K562 (cell line): ENCODE data around the gene GATM. TPM values are rescaled to one million over a fixed set of nuclear protein-coding genes. Genes with fewer than 3 reads are reported as not detected.

Source experiments
- ARNT ChIP-seq, 2 experiments: fragments of 450-650 bp; IDR thresholded peaks; 2 replicates each; pipeline ENCODE4 v1.6.1; 2016; ENCODE audit warnings: mild to moderate bottlenecking in 1 of 2
- C11orf30 ChIP-seq: fragments of 450-650 bp; IDR thresholded peaks from 2 replicates; pipeline ENCODE4 v1.6.1; 2016; ENCODE audit warnings: low read depth, mild to moderate bottlenecking
- E2F4 ChIP-seq: sonication (generic); formaldehyde crosslinking; IDR thresholded peaks from 2 replicates; pipeline ENCODE4 v1.8.0; 2022; ENCODE audit warnings: mild to moderate bottlenecking, low read depth, missing genetic modification reagents
- E2F6 ChIP-seq, 2 experiments: IDR thresholded peaks; 2 replicates each; pipeline ENCODE4 v1.6.1; 2011; ENCODE audit warnings: borderline replicate concordance in 1 of 2, control low read depth in 1 of 2, low read depth in 1 of 2, low read length in 1 of 2, mild to moderate bottlenecking in 1 of 2, mixed read lengths in 1 of 2, moderate library complexity in 1 of 2; ENCODE audit not compliant: insufficient read depth in 1 of 2, insufficient read length in 1 of 2, poor library complexity in 1 of 2, severe bottlenecking in 1 of 2; ENCODE audit errors: extremely low read depth in 1 of 2
- FOXA1 ChIP-seq: fragments of 450-650 bp; IDR thresholded peaks from 2 replicates; pipeline ENCODE4 v1.6.1; 2016; ENCODE audit warnings: mild to moderate bottlenecking, borderline replicate concordance
- GATAD2B ChIP-seq: fragments of 450-650 bp; IDR thresholded peaks from 2 replicates; pipeline ENCODE4 v1.6.1; 2017; ENCODE audit warnings: mild to moderate bottlenecking, borderline replicate concordance
- MCM2 ChIP-seq: fragments of 450-650 bp; IDR thresholded peaks from 2 replicates; pipeline ENCODE4 v1.6.1; 2017; ENCODE audit warnings: low read depth, mild to moderate bottlenecking
- MEF2A ChIP-seq: IDR thresholded peaks from 2 replicates; pipeline ENCODE4 v1.6.1; 2011; ENCODE audit warnings: low read depth, mild to moderate bottlenecking, low read length, moderate library complexity; ENCODE audit not compliant: control insufficient read depth
- MTA3 ChIP-seq: fragments of 450-650 bp; formaldehyde crosslinking; IDR thresholded peaks from 2 replicates; pipeline ENCODE4 v1.6.1; 2017; ENCODE audit warnings: mild to moderate bottlenecking, borderline replicate concordance
- NR1H2 ChIP-seq: sonication (generic); formaldehyde crosslinking; IDR thresholded peaks from 2 replicates; pipeline ENCODE4 v1.4.0; 2020; ENCODE audit warnings: mild to moderate bottlenecking, missing genetic modification reagents
- PCBP2 ChIP-seq: fragments of 200-400 bp; formaldehyde crosslinking; IDR thresholded peaks from 2 replicates; pipeline ENCODE4 v1.6.1; 2018; ENCODE audit warnings: low read length, low read depth, mild to moderate bottlenecking, moderate library complexity; ENCODE audit not compliant: poor library complexity, severe bottlenecking
- POLR2A ChIP-seq: fragments of 450-650 bp; conservative IDR thresholded peaks from 2 replicates; pipeline ENCODE4 v1.6.1; 2016
- RFX1 ChIP-seq: fragments of 450-650 bp; IDR thresholded peaks from 2 replicates; pipeline ENCODE4 v1.6.1; 2016; ENCODE audit warnings: mild to moderate bottlenecking, moderate library complexity
- SMARCC2 ChIP-seq: fragments of 450-650 bp; IDR thresholded peaks from 2 replicates; pipeline ENCODE4 v1.6.1; 2017; ENCODE audit warnings: antibody characterized with exemption, moderate library complexity, mild to moderate bottlenecking, low read depth
- TAF7 ChIP-seq: fragments of 450-650 bp; IDR thresholded peaks from 2 replicates; pipeline ENCODE4 v1.6.1; 2016; ENCODE audit warnings: missing genetic modification characterization, missing compliant biosample characterization
- ZBTB1 ChIP-seq: sonication (generic); formaldehyde crosslinking; IDR thresholded peaks from 2 replicates; pipeline ENCODE4 v1.8.1; 2023; ENCODE audit warnings: missing genetic modification reagents, low read depth, mild to moderate bottlenecking, borderline replicate concordance
- ZFP36 ChIP-seq: fragments of 150-350 bp; IDR thresholded peaks from 2 replicates; pipeline ENCODE4 v1.6.1; 2018; ENCODE audit warnings: low read length, low read depth; ENCODE audit not compliant: partially characterized antibody
- ZNF280B ChIP-seq: fragments of 250-450 bp; sonication (Bioruptor Pico); IDR thresholded peaks from 2 replicates; pipeline ENCODE4 v1.5.1; 2021; ENCODE audit warnings: mild to moderate bottlenecking
- ZNF436 ChIP-seq: fragments of 250-450, 450-650 bp; sonication (Bioruptor Pico); formaldehyde crosslinking; IDR thresholded peaks from 2 replicates; pipeline ENCODE4 v1.7.0; 2020; ENCODE audit warnings: mild to moderate bottlenecking
- ZNF445 ChIP-seq: fragments of 250-450 bp; sonication (Bioruptor Pico); IDR thresholded peaks from 2 replicates; pipeline ENCODE4 v1.4.0; 2020; ENCODE audit warnings: low read depth, mild to moderate bottlenecking, moderate library complexity
- ZNF584 ChIP-seq: fragments of 200-800 bp; sonication (Bioruptor generic); IDR thresholded peaks from 2 replicates; pipeline ENCODE4 v1.6.1; 2016; ENCODE audit warnings: low read depth, mild to moderate bottlenecking, missing genetic modification characterization, missing compliant biosample characterization
- ZNF668 ChIP-seq: fragments of 250-450 bp; sonication (Bioruptor Pico); IDR thresholded peaks from 2 replicates; pipeline ENCODE4 v1.8.0; 2022; ENCODE audit warnings: mild to moderate bottlenecking, inconsistent platforms
- ZNF77 ChIP-seq: fragments of 250-450 bp; sonication (Bioruptor Pico); IDR thresholded peaks from 2 replicates; pipeline ENCODE4 v1.5.0; 2020
- ZSCAN32 ChIP-seq: fragments of 450-650 bp; formaldehyde crosslinking; IDR thresholded peaks from 2 replicates; pipeline ENCODE4 v1.4.0; 2020; ENCODE audit warnings: mild to moderate bottlenecking, moderate library complexity
- polyA plus RNA-seq, 8 experiments: library from polyadenylated mRNA; depleted of rRNA in 4 of 8; stranded (reverse) in 5 of 8; unstranded in 3 of 8; fragments of >200 nt; fragmentation: Nextera tagmentation in 2 of 8; fragmentation: Illumina TruSeq in 1 of 8; extraction: Ambion mirVana in 2 of 8; extraction: Trizol in 1 of 8; gene quantifications; 2 replicates each; pipeline versions ENCODE4 v1.2.1 to v1.2.3, GENCODE V29; 2011 to 2014; ENCODE audit warnings: inconsistent platforms in 1 of 8, missing spikeins in 1 of 8
- total RNA-seq, 7 experiments: library from RNA; depleted of rRNA in 6 of 7; stranded (reverse); fragments of >200 nt in 6 of 7; fragmentation: Illumina TruSeq in 2 of 7; extraction: Trizol in 2 of 7; gene quantifications; 2 replicates each; pipeline versions ENCODE4 v1.2.1 to v1.2.3, GENCODE V29; 2011 to 2021; ENCODE audit warnings: low replicate concordance in 1 of 7

Gene GATM
- total and polyA plus RNA-seq, 9 of the 15 experiments (the other 6 are each of a cell fraction or from before 2014, with no cell fraction given), result 0.11 to 1.1 (median 0.65) TPM

- TF ChIP-seq FOXA1 (no peak), E2F6 (IDR thresholded peaks at IDR 0.05; ENCODE audit: borderline replicate concordance in 1 of 2, extremely low read depth in 1 of 2, insufficient read depth in 1 of 2, insufficient read length in 1 of 2, low read depth in 1 of 2, low read length in 1 of 2, poor library complexity in 1 of 2, severe bottlenecking in 1 of 2) (peak; percentile 20 to 35), ZNF445 (no peak), ZNF584 (no peak), ZFP36 (no peak), ZNF668 (no peak), C11orf30 (peak; percentile 81), ZBTB1 (CRISPR knock-in tag) (no peak), MTA3 (no peak; the same call in 1 of the 2 replicates), PCBP2 (no peak), SMARCC2 (no peak), GATAD2B (no peak), MEF2A (no peak), ZNF436 (CRISPR knock-in tag) (no peak), TAF7 (tag) (no peak; the same call in 1 of the 2 replicates), ZNF280B (CRISPR knock-in tag) (no peak), ZNF77 (CRISPR knock-in tag) (no peak), RFX1 (peak; percentile 49; the same call in 1 of the 2 replicates), ZSCAN32 (no peak), ARNT (IDR thresholded peaks at IDR 0.05) (peak in 1 of 2 experiments; percentile 21; a peak in 1 of 4 replicates), NR1H2 (0 out of 2 replicates have a peak, but pooled peaks have one; percentile 37), MCM2 (no peak), POLR2A (peak; percentile 94), E2F4 (CRISPR knock-in tag) (0 out of 2 replicates have a peak, but pooled peaks have one; percentile 8)
Observed at GRCh38 chr15:45402162-45402954, 24.0 kb upstream of the GATM start (continued).
